ENCODE data around the gene FAM163B.
"Not testable (repeated sequence)": the region's sequence is repeated elsewhere in the genome, so short reads cannot be mapped to it uniquely, and the experiment has no call there.

The FAM163B gene

DNA sequence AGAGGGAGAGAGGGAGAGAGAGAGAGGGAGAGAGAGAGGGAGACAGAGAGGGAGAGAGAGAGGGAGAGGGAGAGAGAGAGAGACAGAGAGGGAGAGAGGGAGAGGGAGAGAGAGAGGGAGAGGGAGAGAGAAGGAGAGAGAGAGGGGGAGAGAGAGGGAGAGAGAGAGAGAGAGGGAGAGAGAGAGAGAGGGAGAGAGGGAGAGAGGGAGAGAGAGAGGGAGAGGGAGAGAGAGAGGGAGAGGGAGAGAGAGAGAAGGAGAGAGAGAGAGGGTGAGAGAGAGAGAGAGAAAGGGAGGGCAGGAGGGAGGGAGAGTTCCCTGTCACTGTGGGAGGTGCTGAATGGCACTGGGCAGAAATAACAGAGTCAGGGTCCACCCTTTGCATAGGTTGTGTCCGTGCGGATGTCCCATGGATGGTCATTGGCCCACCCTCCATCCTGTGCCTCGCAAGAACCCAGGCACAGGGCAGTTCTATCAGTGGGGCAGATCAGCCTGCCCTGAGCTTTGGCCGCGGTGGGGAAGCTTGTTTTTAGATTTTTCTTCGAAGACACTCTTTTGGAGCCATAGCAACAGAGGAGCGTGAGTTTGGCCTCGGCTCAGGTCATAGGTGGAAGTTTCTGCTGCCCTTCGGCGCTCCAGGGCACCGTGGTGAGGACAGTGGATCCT, 44.6 kb downstream of the FAM163B start:
- no peak for DNase-seq

DNA sequence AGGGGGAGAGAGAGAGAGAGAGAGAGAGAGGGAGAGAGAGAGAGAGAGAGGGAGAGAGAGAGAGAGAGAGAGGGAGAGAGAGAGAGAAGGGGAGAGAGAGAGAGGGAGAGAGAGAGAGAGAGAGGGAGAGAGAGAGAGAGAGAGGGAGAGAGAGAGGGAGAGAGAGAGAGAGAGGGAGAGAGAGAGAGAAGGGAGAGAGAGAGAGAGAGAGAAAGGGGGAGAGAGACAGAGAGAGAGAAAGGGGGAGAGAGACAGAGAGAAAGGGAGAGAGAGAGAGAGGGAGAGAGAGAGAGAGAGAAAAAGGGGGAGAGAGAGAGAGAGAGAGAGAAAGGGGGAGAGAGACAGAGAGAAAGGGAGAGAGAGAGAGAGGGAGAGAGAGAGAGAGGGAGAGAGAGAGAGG, 45.4 kb downstream of the FAM163B start:
- not testable (repeated sequence) for DNase-seq

DNA sequence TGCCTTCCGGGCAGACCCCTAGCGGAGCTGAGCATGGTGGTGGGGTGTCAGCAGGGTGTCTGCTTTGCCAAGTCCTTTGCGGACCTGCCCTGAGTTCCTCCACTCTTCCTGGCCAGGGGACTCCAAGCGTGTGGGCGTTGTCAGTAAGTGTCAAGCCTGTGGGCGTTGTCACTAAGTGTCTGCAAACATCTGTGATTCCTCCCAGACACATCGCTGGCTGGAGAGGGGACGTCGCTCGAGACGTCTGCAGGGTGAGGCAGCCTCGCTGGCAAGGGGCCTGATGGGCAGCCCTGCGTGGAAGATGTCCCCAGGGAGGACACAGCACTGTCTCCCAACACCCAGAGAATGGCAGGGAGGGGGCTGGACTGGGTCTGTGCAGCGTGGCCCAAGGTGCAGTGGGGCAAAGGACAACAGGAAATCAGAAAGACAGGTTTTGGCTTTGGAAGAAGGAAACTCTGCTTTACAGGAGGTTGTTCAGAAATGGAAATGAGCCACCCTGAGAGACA, 45.8 kb downstream of the FAM163B start:
- DNase-seq, result no peak

DNA sequence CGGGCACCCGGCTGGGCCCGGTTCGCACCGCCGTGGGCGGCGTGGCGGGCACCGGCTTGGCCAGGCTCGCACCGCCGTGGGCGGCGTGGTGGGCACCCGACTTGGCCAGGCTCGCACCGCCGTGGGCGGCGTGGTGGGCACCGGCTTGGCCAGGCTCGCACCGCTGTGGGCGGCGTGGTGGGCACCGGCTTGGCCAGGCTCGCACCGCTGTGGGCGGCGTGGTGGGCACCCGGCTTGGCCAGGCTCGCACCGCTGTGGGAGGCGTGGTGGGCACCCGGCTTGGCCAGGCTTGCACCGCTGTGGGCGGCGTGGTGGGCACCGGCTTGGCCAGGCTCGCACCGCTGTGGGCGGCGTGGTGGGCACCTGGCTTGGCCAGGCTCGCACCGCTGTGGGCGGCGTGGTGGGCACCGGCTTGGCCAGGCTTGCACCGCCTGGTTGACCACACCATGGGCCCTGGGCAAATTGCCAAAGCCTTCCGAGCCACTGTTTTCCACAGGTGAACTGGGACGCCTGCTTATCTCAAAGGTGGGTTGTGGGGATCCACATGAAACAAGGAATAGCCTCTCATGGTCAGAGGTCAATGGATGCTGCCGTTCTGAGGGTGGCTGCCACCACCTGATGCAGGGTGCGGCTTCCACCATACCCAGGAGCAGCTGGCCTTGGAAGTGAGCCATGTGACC, 46.4 kb downstream of the FAM163B start:
- no peak for DNase-seq

DNA sequence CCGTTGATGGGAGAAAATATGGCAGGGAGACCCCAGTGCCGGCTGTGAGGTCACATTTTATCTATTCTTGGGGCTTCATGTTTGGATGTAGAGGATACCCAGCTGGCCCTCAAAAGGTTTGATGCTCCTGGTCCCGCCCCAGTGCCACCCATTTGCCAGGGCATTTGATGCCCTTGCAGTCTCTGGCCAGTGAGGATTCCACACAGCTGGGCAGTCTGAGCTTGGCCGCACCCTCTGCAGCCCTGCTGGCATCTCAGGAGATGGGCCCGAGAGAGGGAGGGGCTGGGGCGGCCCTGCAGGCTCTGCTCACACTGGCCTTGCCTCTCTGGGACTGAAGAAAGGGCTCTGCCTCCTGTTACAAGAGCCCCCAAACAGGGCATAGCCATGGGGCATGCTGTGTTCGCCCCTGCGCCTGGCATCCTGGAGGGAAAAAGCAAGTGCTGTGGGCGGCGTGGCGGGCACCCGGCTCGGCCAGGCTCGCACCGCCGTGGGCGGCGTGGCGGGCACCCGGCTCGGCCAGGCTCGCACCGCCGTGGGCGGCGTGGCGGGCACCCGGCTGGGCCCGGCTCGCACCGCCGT, 47.1 kb downstream of the FAM163B start:
- DNase-seq, result no peak

DNA sequence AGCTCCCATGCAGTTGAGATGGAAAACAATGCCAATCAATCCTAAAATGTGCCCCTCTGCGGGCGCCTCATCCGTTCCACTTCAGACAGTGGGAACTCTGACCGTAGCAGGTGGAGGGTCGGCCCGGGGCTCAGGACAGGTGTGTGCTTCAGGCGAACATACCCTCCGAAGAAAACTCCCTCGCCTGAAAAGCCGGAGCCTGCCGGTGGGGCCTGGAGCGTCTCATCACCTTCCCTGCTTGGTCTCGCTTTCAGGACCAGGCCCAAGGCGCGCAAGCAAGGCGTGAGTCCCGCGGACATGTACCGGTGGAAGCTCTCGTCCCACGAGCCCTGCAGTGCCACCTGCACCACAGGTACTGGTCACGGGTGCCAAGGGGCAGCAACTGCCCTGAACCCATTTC, 48.2 kb downstream of the FAM163B start:
- DNase-seq, result no peak

DNA sequence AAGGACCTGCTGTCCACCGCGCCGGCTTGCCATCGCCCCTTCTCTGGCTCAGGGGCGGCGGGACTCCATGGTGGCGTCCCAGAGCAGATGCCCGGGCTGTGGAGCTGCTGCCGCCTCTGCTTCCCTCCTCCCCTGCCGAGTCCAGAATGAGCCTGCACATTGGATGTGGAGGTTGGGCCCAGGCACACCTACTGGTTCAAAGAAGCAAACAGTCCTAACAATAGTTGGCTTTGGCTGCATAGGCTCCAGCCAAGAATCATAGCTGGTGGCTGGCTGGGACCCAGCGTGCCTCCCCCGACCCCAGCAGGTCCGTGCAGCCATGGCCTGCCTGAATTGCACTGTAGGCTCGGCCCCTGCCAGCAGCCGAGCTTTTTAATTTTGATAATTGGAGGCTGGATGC, 48.9 kb downstream of the FAM163B start:
- DNase-seq, result no peak

DNA sequence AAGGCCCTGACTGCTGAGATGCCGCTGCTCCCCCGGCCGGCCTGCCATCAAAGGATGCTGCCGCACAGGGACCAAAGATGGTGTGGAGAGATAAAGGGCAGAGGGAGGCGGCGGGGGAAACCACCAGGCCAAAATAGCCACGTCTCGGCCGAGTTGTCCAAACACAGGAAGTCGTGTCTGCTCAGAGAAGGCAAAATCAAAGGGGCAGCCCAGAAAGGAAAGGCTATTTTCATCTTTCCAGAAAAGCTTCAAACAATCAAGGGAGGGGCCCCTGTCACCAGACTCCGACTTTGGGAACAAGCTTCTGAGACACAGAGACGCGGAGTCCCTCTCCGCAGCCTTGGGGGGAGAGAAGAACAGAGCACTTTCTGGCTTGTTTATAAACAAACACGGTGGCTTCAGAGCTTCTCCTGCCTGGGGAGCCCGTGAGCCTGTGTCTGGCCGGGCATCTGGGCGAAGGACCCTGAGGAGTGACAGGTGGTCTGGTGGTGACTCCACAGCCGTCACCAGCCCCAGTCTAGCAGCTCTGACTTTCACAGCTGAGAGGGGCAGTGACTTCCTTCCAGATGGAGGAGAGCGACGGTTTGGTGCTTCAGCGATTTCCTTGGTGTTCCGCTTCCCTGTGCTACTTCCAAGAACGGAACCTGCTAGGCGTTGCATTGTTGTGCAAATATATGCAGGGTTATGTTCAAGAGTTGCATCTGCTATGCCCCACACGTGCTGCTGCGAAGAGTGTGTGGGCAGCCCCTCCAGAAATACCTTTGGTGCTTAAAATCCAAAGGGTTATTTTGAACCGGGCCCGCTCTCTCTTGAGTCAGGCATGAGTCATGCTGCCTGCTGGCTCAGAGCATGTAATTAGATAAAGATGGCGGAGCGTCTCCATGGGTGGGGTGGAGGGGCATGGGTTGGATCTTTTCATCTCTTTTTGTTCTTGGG, 50.7 kb downstream of the FAM163B start:
- peak; percentile 4 for DNase-seq

DNA sequence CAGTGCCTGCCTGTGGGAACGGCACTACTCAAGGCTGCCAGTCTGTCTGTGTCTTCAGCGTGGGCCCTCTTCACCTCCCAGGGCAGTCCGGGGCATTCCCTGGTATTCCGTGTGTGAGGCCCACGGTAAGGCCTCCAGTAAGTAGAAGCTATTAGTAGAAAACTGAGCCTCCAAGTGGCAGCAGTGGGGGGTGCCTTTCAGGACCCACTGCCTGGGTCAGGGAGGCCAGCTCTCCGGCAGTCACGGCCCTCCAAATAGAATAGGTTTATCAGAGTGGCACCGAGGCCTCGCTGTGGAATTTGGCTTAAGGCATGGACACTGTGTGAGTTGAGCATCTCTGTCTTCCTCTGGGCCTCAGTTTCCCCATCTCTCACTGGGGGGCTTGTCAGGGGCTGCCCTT, 51.6 kb downstream of the FAM163B start:
- DNase-seq, result no peak

DNA sequence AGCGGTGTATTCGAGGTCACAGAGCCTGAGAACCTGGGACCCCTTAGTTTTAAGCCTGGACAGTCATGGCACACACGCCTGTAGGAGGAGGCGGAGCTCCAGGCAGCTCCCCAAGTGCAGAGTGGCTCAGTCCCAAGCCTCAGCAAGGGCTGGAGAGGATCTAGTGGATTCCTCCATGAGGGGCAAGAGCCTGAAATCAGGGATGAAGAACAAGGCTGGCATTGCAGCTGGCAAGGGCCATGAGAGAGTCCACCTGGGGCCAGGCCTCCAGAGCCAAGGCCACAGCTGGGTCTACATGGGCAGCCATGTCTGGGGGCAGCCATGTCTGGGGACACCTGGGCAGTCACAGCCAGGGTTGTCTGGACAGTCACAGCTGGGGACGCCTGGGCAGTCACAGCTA, 52.8 kb downstream of the FAM163B start:
- no peak for DNase-seq

DNA sequence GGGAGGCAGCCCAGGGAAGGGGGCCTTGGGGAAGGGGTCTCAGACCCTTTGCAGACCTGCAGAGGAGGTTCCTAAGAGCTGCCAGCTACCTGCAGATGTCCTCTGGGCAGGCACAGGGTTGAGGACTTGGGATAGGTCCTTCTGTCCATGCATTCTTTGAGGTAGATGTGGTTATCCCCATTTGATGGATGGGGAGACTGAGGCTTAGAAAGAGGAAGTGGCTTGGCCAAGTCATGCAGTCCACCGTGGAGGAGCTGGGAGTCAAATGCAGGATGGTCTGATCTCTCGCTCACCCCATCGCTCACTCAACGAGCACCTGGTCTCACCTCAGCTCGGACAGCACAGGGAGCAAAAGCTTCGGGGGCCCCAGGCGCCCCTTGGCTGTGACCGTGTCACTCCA, 54.5 kb downstream of the FAM163B start:
- no peak for DNase-seq

DNA sequence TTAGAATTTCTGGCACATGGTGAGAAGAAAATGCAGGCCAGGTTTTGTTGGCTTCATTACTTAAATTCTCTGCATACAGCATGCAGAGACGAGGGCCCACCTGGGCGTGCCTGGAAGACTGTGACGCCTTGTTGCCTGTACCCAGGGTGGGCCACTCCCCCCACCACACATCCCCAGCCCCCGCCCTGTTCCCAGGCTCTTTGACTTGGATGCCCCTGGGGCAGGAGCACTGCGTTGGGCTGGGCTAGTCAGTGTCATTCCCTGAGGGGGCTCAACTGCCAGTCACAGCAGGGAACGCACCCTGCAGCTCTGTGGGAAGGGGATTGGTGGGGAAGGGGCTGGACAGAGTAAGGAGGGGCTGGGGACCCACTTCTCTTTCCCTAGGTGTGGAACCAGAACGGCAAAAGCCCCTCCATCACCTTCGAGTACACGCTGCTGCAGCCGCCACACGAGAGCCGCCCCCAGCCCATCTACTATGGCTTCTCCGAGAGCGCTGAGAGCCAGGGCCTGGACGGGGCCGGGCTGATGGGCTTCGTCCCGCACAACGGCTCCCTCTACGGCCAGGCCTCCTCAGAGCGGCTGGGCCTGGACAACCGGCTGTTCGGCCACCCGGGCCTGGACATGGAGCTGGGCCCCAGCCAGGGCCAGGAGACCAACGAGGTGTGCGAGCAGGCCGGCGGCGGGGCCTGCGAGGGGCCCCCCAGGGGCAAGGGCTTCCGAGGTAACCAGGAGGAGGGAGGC, 55.0 kb downstream of the FAM163B start:
- DNase-seq, result no peak

DNA sequence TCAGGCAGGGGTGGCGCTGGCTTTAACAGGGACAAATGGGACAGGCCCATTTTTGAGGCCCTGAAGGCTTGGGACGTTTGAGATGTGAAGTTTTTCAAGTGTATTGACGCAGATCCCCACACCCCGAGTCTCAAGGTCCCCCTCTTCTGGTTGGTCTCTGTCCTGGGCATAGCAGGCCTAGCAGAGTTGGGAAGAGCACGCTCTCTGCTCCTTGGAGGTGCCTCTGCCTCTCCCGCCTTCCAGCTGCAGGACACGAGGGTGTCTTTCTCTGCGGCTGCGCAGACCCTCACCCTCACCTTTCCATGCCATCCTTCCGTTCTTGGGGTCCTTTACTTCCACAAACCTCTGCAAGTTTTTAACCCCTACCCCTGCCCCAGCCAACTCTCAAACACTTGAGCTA, 56.1 kb downstream of the FAM163B start:
- no peak for DNase-seq

DNA sequence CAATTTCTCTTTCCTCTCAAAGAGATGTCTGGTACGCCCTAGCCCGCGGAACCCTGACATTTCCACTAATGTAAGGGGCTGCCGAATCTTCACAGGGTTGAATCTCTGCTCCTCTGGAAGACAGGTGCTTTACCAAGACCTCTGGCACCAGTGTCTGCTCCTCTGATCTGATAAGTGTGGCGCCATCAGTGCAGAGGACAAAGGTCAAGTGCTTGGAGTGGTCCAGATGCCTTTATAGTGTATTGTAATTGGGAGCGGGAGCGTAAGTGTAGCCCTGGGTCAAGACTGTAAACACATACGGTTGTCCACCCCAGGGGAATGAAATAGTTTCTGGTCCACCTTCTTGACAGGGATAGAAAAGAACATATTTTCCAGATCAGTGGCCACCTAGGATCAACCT, 57.0 kb downstream of the FAM163B start:
- DNase-seq, result no peak

DNA sequence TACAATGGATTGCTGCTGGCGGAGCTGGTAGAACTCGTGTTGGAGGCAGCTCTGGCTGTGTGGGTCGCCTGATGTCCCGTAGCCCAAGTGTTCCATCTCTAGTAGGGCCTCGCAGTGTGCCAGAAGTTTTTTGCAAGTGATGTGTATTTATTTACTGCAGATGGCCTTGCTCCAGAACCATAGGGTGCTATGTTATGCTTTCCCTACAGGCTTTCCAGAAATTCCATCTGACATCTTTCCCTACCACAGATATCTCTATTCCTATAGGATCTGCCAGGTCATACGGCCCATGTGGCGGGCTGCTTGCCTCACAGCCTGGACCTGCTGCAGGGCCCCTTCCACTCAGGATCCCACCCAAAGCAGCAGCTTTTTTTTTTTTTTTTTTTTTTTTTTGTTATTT, 57.7 kb downstream of the FAM163B start:
- DNase-seq, result no peak

DNA sequence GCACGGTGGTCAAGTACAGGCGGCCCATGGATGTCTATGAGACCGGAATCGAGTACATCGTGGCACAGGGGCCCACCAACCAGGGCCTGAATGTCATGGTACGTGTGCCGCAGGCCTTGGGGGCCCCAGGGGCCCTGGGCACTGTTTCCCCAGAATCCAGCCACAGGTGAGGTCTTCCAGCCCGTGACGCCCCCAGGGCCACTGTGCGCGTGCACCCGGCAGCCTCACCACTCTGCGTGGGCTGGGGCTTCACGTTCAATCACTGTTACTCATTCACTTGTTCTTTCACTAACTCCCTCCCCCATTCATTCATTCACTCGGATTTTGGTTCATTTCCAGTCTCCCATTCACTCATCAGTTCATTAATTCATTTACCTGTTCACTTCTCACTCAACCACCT, 62.1 kb downstream of the FAM163B start:
- DNase-seq, result no peak

DNA sequence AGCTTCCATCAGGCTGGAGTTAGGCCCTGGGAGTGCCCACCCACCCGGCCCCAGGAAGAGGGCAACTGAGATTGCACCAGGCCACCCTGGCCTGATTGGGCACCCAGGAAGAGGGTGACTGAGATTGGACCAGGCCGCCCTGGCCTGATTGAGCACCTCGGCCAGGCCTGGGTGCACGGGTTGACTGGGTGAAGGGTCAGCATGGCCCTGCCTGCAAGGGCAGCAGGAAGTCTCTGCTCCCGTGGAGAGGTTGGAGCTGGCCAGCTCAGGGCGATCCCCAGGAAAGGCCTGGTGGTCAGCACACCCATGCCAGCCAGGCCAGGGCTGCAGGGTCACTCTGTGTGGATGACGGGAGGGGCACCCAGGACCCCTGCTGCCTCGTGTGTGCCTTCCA, 62.9 kb downstream of the FAM163B start:
- no peak for DNase-seq

DNA sequence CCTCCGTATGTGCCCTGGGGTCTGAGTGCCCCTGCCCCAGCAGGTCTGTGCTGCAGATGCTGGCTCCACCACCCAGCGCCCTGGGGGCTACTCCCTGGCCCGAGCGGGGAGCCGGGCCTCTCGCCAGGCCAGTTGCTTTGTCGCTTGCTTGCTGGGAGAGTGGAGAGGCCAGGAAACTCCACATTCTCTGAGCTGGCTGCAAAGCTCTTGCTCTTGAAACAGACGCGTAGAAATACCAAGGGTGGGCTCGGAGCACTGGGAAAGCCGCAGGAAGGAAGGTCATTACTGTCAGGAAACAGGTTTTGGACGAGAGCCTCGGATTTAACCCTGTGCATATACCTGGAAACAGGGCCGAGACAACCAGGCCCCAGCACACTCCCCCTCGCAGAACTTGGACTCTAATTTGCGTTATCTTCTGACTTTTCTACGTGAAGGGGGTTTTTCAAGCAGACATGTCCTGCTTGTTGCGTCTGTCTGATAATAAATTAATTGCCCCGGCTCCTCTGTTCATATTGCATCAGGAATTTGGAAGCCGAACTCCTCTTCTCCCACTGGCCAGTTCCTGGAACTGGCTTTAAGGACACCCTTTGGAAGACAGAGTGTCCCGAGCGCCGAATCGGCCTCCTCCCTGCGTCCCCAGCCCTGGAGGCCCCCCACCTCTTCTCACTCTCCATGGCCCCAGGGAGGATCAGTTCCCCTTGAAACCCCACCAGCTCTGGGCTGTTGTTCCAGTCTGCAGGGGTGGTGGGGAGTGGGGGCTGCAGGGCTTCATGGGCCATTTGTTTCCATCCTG, 63.5 kb downstream of the FAM163B start:
- DNase-seq, result no peak

DNA sequence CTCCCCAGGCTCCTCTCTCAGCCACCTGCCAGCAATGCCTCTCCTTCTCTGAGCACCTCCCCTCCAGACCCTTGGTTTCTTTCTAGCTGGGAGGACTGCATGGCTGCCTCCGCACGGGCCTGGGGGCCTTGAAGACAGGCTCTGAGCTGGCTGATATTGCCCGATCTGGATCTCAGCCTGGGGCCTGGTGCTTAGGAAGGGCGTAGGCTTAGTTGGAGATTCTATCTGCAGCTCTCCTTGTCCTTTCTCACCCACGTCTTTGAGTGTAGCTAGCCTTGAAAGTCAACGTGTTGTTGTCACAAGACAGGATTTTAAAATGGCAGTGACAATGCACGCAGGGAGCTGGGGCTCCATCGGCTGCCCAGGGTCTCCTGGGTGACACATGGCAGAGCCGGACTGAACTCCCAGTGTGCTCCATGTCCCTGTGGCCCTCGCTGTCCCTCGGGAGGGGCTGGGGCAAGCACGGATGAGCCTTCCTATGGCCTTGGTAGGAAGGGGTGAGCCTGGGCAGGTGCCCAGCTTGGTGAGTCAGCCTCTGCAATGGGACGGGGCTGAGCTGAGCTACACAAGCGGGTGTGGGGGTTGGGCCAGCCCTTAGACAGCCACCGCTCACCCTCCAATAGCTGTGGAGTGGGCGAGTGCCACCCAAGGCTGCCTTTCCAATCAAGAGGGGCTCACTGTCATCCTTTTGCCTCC, 65.3 kb downstream of the FAM163B start:
- DNase-seq, result no peak

DNA sequence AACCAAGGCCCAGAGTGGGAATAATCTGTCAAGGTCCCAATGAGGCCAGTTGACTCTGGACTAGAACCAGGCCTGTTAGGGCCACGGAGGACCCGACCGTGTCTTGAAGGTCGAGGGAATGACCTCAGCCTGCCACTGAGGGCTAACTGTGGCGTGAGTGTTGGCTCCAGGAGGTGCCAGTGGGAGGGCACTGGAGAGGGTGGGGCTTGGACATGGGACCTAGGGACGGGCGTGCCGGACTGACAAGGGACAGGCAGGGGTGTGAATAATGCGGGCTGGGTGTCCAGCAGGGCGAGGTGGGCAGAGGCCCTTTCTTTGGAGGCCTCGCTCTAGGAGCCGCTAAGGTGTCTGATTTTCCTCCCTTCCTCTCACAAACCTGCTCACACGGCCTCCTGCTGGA, 67.2 kb downstream of the FAM163B start:
- no peak for DNase-seq

DNA sequence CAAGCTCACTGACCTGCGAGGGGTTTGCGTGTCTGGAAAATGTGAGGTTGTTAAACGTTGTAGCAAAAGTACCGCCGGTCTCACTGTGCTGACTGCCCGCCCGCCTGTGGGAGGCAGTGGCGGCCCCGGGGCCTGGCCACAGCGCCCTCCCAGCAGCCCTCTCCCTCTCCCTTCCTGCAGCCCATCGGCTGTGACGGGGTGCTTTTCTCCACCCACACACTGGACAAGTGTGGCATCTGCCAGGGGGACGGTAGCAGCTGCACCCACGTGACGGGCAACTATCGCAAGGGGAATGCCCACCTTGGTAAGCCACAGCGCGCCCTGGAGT, 68.5 kb downstream of the FAM163B start:
- DNase-seq, result no peak

All from activated naive CD4-positive, alpha-beta T cell treated with Interleukin-2 at 50 U/mL for 16 hours (primary cell).